GM10266 (cell line): ENCODE measurements around the gene GRK6.

Source experiments
- DNase-seq: peaks from one replicate; pipeline ENCODE4 v3.0.0; 2012; ENCODE audit errors: extremely low spot score
- CTCF ChIP-seq: IDR thresholded peaks from 2 replicates; pipeline ENCODE4 v1.5.1; 2012; ENCODE audit warnings: mild to moderate bottlenecking, low read depth; ENCODE audit not compliant: control insufficient read depth, insufficient read depth; ENCODE audit errors: missing control alignments

Gene GRK6

GRCh38 chr5:177384134-177384533 lies 42.3 kb upstream of the GRK6 start, which contains the start of gene SLC34A1:
Gene SLC34A1, plus strand, starts transcription at chr5:177384434. Its CDS starts 1,308 bp downstream, at chr5:177385742.
- DNase-seq = no peak
- TF ChIP-seq CTCF = no peak

GRCh38 chr5:177385720-177386119 lies 40.8 kb upstream of the GRK6 start:
- no peak for TF ChIP-seq CTCF
- DNase-seq = no peak

DNA sequence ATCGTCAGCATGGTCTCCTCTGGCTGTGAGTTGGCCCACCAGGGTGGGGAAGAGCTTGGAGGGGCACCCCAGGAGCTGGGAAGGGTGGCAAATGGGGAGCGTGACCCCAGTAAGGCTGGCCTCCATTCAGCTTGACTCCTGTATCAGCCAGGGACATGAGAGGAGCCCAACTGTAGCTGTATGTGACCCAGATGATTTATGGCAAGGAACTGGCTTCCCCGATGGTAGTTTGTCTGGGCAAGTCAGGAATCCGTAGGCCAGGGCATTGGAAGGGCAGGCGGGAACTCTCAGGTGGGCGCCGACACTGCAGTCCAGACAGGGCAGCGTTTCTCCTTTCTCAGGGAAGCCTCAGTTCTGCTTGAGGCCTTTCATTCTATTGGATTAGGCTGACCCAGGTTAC lies 39.9 kb upstream of the GRK6 start:
- no peak for TF ChIP-seq CTCF

GRCh38 chr5:177387405-177387804 lies 39.1 kb upstream of the GRK6 start:
- TF ChIP-seq CTCF = no peak
- no peak for DNase-seq

More for the DNA sequence above, 39.9 kb upstream of the GRK6 start:
- DNase-seq = no peak

GRCh38 chr5:177388521-177389052 lies 37.9 kb upstream of the GRK6 start:
- no peak for DNase-seq
- TF ChIP-seq CTCF = no peak

DNA sequence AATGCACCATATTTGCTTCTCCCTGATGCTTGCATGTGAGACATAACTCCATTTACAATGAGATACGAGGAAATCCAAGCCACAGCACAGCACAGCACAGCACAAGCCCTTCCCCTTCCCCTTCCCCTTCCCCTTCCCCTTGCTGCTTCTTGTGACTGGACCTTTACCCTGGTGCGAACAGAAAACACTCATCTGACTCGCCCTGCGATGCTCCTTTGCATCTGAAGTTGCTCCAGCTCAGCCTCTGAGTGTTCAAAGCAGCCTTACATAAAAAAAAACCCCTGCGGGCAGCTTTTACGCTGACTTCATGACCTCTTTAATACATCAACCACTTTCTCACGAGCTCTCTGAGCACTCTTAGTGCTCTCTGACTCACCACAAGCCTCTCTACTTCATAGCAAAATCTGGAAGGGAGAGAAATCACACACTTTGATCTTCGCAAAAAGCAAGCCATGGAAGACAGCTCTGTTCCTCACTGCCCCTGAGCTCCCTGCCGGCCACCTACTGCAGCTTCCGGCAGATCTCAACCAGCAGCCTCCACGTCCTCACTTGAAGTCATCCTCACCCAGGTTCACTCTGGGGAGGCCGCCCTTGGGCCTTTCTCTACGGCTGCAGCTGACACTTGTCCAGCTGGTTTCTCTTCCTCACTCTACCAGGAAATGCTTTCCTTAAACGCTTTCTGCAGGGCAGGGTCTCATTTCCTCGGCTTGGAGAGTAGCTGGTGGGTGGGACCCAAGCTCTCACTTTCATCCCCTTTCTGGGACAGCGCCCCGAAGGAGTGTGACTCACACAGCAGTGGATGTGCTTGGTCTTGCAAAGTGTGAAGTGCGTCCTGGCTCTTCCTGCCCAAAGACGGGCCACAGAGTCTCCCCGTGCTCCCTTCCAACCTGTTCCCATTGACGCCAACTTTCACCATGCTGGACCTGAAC lies 37.0 kb upstream of the GRK6 start:
- no peak for DNase-seq
- no peak for TF ChIP-seq CTCF
